Lung (tissue), 12 donors: ENCODE data around the gene ABCC2. TPM values are rescaled to one million over a fixed set of nuclear protein-coding genes. Genes with fewer than 3 reads are reported as not detected.

Experiments
- ATAC-seq: fragments of 200-7000 bp; cut with Tn5 transposase; one replicate; pipeline ENCODE4 v1.9.1; 2020; ENCODE audit warnings: moderate number of reproducible peaks; ENCODE audit not compliant: insufficient read depth, low FRiP score
- DNase-seq, 3 donors: peaks; one replicate each; pipeline ENCODE4 v3.0.0-alpha.2; 2013 to 2017
- H3K27ac ChIP-seq, 2 donors: one replicate each; pipeline ENCODE4 v1.5.1; 2013; ENCODE audit warnings: mild to moderate bottlenecking in 2 of 2, moderate library complexity in 2 of 2, control low read depth in 1 of 2, inconsistent platforms in 1 of 2, low read depth in 1 of 2, low read length in 1 of 2
- H3K27me3 ChIP-seq, 3 donors: one replicate each; pipeline ENCODE4 v1.5.1; 2013; ENCODE audit warnings: low read length in 2 of 3; ENCODE audit not compliant: control insufficient read depth in 3 of 3, insufficient read depth in 3 of 3
- H3K36me3 ChIP-seq, 4 donors: one replicate each; pipeline ENCODE4 v1.5.1; 2013; ENCODE audit warnings: low read length in 4 of 4, mild to moderate bottlenecking in 1 of 4, moderate library complexity in 1 of 4; ENCODE audit not compliant: control insufficient read depth in 4 of 4, insufficient read depth in 4 of 4
- H3K4me1 ChIP-seq, 5 donors: one replicate each; pipeline ENCODE4 v1.5.1; 2013; ENCODE audit warnings: low read length in 5 of 5, mild to moderate bottlenecking in 2 of 5, moderate library complexity in 1 of 5; ENCODE audit not compliant: control insufficient read depth in 5 of 5, insufficient read depth in 5 of 5
- H3K4me3 ChIP-seq: one replicate; pipeline ENCODE4 v1.5.1; 2013; ENCODE audit warnings: mild to moderate bottlenecking, control low read depth, moderate library complexity
- H3K9ac ChIP-seq, 2 donors: one replicate each; pipeline ENCODE4 v1.5.1; 2013; ENCODE audit warnings: low read length in 2 of 2, control low read depth in 1 of 2; ENCODE audit not compliant: insufficient read depth in 1 of 2
- H3K9me3 ChIP-seq, 4 donors: one replicate each; pipeline ENCODE4 v1.5.1; 2013; ENCODE audit warnings: low read length in 3 of 4, mild to moderate bottlenecking in 1 of 4, moderate library complexity in 1 of 4; ENCODE audit not compliant: control insufficient read depth in 4 of 4, insufficient read depth in 3 of 4
- CTCF ChIP-seq: IDR thresholded peaks from 2 replicates; pipeline ENCODE4 v1.5.1; 2012; ENCODE audit warnings: mild to moderate bottlenecking; ENCODE audit errors: control extremely low read depth, extremely low read depth
- WGBS, 2 donors: extraction: QIAGEN DNeasy Blood & Tissue Kit; methylation state at CpG; one replicate each; pipeline ENCODE4 v1.1.7; 2013; 5-methylcytosine and 5-hydroxymethylcytosine counted together
- polyA plus RNA-seq, 2 donors: library from polyadenylated mRNA; stranded (reverse); fragments of 200-250 nt; gene quantifications; one replicate each; pipeline ENCODE4 v1.2.1, GENCODE V29; 2013
- total RNA-seq, 2 donors: library from RNA; depleted of rRNA in 1 of 2; stranded (reverse); fragments of >200 nt in 1 of 2; gene quantifications; one replicate each; pipeline ENCODE4 v1.2.1, GENCODE V29; 2014 to 2021
- donor health status: control.
- donor health status: control.
- donor health status: Bipolar disorder and iron deficiency.
- donor health status: healthy.
- donor health status: DM: yes; HTN: yes; CAD: no.

The ABCC2 gene
- total and polyA plus RNA-seq, 4 donors, result 0.47 to 1.3 (median 0.96) TPM

GRCh38 chr10:99873846-99874245, 91.4 kb downstream of the ABCC2 start:
- no peak for ATAC-seq
- TF ChIP-seq CTCF, result no peak

GRCh38 chr10:99874341-99875085, 92.1 kb downstream of the ABCC2 start:
- no peaks in the 10 kb centered on the region for H3K27me3 ChIP-seq
- no peaks in the 10 kb centered on the region for H3K9me3 ChIP-seq
- no peak for DNase-seq
- no peak overlapping the region for H3K4me3 ChIP-seq
- 87 to 89% methylated on average over 9 of the region's 9 CpGs for WGBS, 2 donors
- peaks cover 19 to 28% (median 25%) of the 10 kb centered on the region in 4 donors for H3K36me3 ChIP-seq
- H3K9ac ChIP-seq, result no peak overlapping the region
- H3K4me1 ChIP-seq, result peaks cover 0 to 2% (median 0%) of the 10 kb centered on the region in 5 donors
- no peak overlapping the region for H3K27ac ChIP-seq
- TF ChIP-seq CTCF, result no peak
- no peak for ATAC-seq

More at GRCh38 chr10:99873846-99874245, 91.4 kb downstream of the ABCC2 start:
- H3K4me3 ChIP-seq, result no peak overlapping the region
- DNase-seq, result no peak
- 97 to 100% methylated on average over 5 of the region's 5 CpGs for WGBS, 2 donors
- no peaks in the 10 kb centered on the region for H3K9me3 ChIP-seq
- peaks cover 16 to 28% (median 24%) of the 10 kb centered on the region in 4 donors for H3K36me3 ChIP-seq
- H3K9ac ChIP-seq, result no peak overlapping the region
- H3K27ac ChIP-seq, result no peak overlapping the region
- H3K27me3 ChIP-seq, result no peaks in the 10 kb centered on the region
- peaks cover 0 to 2% (median 0%) of the 10 kb centered on the region in 5 donors for H3K4me1 ChIP-seq

GRCh38 chr10:99875473-99875872, 93.0 kb downstream of the ABCC2 start:
- TF ChIP-seq CTCF, result no peak
- Histone ChIP-seq H3K9ac (no peak overlapping the region), H3K36me3 (peaks cover 26 to 36% (median 31%) of the 10 kb centered on the region in 4 donors), H3K27ac (no peak overlapping the region), H3K9me3 (no peaks in the 10 kb centered on the region), H3K4me1 (peaks cover 0 to 2% (median 0%) of the 10 kb centered on the region in 5 donors), H3K4me3 (no peak overlapping the region), H3K27me3 (no peaks in the 10 kb centered on the region)
- WGBS, 2 donors, result 79 to 82% methylated on average over 5 of the region's 5 CpGs
- DNase-seq, result peak in 1 of 3 donors; percentile 9
- no peak for ATAC-seq
